OCI-LY3 (cell line): ENCODE data around the gene TEKT1.
"Not testable (repeated sequence)": the region's sequence is repeated elsewhere in the genome, so short reads cannot be mapped to it uniquely, and the experiment has no call there.

Experiments used
- H2AFZ ChIP-seq: fragments of 200-600, 300-600 bp; shearing (Covaris generic); 2 replicates; pipeline ENCODE4 v1.6.0; 2014; ENCODE audit warnings: antibody characterized with exemption, low read depth, low read length
- H3K27ac ChIP-seq: fragments of 200-600, 300-600 bp; sonication (generic); 2 replicates; pipeline ENCODE4 v1.5.1; 2014; ENCODE audit warnings: mild to moderate bottlenecking, low read length, moderate library complexity, mixed read lengths
- H3K27me3 ChIP-seq: fragments of 200-600, 300-600 bp; sonication (generic); 2 replicates; pipeline ENCODE4 v1.6.1; 2014; ENCODE audit warnings: low read depth, low read length, mixed read lengths
- H3K36me3 ChIP-seq: fragments of 200-600, 300-600 bp; sonication (generic); replicated peaks from 2 replicates; pipeline ENCODE3; 2014; ENCODE audit warnings: low read depth, low read length, mixed read lengths
- H3K4me1 ChIP-seq: fragments of 300-600, 200-600 bp; sonication (generic); 2 replicates; pipeline ENCODE4 v1.6.1; 2014; ENCODE audit warnings: low read length, mixed read lengths
- H3K4me2 ChIP-seq: fragments of 200-600, 300-600 bp; sonication (generic); 2 replicates; pipeline ENCODE4 v1.6.1; 2014; ENCODE audit warnings: low read length, mixed read lengths
- H3K4me3 ChIP-seq: fragments of 300-600, 200-600 bp; sonication (generic); 2 replicates; pipeline ENCODE4 v1.5.1; 2014; ENCODE audit warnings: antibody characterized with exemption, mild to moderate bottlenecking, low read length, moderate library complexity
- H3K79me2 ChIP-seq: fragments of 300-600, 200-600 bp; shearing (Covaris generic); 2 replicates; pipeline ENCODE4 v1.6.1; 2014; ENCODE audit warnings: mild to moderate bottlenecking, low read length, mixed read lengths
- H3K9ac ChIP-seq: fragments of 300-600, 200-600 bp; shearing (Covaris generic); 2 replicates; pipeline ENCODE4 v1.6.0; 2014; ENCODE audit warnings: mild to moderate bottlenecking, low read length, moderate library complexity
- H3K9me3 ChIP-seq: fragments of 200-600, 300-600 bp; shearing (Covaris generic); 2 replicates; pipeline ENCODE4 v1.6.1; 2014; ENCODE audit warnings: low read length, mixed read lengths; ENCODE audit not compliant: insufficient read depth
- H4K20me1 ChIP-seq: fragments of 200-600, 300-600 bp; sonication (generic); 2 replicates; pipeline ENCODE4 v1.6.1; 2016; ENCODE audit warnings: low read length, mixed read lengths; ENCODE audit not compliant: insufficient read depth
- EZH2phosphoT487 ChIP-seq: fragments of 200-600 bp; shearing (Covaris generic); IDR thresholded peaks from 2 replicates; pipeline ENCODE4 v1.6.1; 2018; ENCODE audit warnings: antibody characterized with exemption, mixed run types, low read depth
- TF ChIP-seq, protein P1 (sequence below): fragments of 200-600, 300-600 bp; sonication (generic); IDR thresholded peaks from 2 replicates; pipeline ENCODE4 v1.5.1; 2014; ENCODE audit warnings: antibody characterized with exemption, low read length, low read depth

Gene TEKT1

DNA sequence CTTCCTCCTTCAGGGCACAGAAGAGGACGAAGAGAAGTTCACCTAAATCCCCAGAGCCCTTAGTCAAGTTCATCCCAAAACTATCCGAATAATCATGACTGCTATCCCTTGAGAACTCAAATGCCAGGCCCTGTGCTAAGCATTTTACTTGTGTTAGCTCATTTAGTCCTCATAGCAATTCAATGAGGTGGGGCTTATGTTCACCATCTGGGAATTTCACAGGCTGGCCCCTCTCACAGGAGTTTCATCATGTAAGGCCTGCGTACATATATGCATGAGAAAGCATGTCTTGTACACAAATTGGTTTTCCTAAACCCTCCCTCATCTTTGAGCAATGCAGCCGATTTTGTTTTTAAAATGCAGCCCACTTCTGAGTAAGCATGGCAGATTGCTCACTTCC lies 12.9 kb upstream of the TEKT1 start:
- not testable (repeated sequence) for H3K4me2 ChIP-seq, H3K27ac ChIP-seq, H3K27me3 ChIP-seq, H4K20me1 ChIP-seq, H3K9ac ChIP-seq, H3K9me3 ChIP-seq, H3K4me3 ChIP-seq, H3K36me3 ChIP-seq, H3K4me1 ChIP-seq, H2AFZ ChIP-seq, H3K79me2 ChIP-seq

DNA sequence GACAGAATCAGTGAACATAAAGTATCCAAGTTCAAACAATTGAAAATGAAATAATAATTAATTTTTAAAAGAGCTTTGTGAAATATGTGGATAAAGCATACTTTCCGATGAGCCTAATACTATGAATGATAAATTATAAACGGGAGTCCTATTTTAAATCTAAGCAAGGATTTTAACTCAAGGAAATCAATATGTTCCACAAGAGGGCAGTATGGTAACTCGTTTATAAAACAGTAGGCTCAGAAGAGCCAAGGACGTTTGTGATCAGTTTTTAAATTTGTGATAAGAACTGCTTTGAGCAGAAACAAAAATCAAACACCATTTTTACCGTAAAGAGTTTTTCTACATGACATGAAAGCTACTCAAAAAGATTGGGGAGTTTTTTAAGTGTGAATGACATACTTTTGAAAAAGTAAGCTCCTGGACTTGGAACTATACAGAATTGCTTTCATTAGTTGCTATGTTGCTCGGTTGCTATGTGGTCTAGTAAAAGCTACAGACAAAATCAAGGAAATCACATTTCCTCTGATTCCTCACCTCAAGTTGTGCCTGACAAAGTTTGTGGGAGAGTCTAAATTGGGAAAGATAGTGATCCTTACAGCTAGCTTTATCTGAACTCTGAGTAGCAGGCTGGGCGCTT lies 11.8 kb upstream of the TEKT1 start:
- Histone ChIP-seq H4K20me1 (no peaks in the 10 kb centered on the region), H3K9me3 (no peaks in the 10 kb centered on the region), H3K36me3 (no peaks in the 10 kb centered on the region), H3K9ac (no peak overlapping the region), H3K27me3 (no peaks in the 10 kb centered on the region; the same call in 1 of the 2 replicates), H3K79me2 (no peaks in the 10 kb centered on the region), H3K4me1 (no peaks in the 10 kb centered on the region), H3K4me2 (peak overlapping the region; percentile 15; the same call in 1 of the 2 replicates), H2AFZ (no peak overlapping the region), H3K27ac (no peak overlapping the region), H3K4me3 (no peak overlapping the region)
- TF ChIP-seq, protein P1, sequence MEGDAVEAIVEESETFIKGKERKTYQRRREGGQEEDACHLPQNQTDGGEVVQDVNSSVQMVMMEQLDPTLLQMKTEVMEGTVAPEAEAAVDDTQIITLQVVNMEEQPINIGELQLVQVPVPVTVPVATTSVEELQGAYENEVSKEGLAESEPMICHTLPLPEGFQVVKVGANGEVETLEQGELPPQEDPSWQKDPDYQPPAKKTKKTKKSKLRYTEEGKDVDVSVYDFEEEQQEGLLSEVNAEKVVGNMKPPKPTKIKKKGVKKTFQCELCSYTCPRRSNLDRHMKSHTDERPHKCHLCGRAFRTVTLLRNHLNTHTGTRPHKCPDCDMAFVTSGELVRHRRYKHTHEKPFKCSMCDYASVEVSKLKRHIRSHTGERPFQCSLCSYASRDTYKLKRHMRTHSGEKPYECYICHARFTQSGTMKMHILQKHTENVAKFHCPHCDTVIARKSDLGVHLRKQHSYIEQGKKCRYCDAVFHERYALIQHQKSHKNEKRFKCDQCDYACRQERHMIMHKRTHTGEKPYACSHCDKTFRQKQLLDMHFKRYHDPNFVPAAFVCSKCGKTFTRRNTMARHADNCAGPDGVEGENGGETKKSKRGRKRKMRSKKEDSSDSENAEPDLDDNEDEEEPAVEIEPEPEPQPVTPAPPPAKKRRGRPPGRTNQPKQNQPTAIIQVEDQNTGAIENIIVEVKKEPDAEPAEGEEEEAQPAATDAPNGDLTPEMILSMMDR = peak; percentile 45
- no peak for TF ChIP-seq EZH2phosphoT487

DNA sequence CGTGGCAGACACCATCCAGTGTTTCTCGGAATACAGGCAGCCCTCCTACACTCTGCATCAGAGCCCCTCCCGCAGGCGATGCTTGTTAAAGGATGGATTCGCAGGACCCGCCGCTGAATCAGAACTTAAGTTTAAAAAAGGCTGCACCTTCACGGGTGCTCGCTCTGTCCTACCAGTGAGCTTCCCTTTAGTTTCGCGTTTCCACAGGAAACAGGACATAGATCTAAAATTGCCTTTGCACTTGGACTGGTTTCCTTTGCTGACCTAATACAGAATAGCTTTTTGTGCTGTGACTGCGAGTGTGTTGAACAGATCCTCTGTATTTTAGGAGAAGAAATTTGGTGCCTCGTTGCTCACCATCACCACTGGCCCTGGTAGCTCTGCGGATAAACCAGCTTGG lies 10.2 kb upstream of the TEKT1 start:
- H3K4me1 ChIP-seq, H3K9ac ChIP-seq, H4K20me1 ChIP-seq, H3K27me3 ChIP-seq, H3K4me3 ChIP-seq, H3K79me2 ChIP-seq, H2AFZ ChIP-seq, H3K27ac ChIP-seq, H3K36me3 ChIP-seq, H3K4me2 ChIP-seq, H3K9me3 ChIP-seq: not testable (repeated sequence)

DNA sequence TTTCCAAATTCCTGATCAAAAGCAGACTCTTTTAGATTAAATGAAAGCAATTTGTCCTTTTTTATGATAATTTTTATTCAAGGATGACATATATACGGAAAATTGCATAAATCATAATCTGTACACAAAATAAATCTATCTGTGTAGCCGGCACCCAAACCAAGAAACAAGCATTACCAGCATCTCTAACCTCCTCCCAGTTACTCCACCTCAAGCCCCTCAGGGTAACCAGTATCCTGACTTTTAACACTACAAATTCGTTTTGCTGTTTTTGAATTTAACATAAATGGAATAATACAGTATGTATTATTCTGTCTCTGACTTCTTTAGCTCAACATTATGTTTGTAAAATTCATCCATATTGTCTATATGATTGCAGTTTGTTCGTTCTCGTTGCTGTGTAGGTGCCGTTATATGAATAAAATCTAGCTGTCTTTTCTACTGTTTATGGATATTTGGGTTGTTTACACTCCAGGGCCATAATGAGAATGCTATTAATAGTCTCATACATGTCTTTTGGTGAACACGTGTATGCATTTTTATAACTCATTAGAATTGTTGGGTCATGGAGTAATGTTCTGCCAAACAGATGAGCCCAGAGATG lies 1.0 kb downstream of the TEKT1 start:
- TF ChIP-seq, protein P1 = no peak
- TF ChIP-seq EZH2phosphoT487 = no peak
- no peaks in the 10 kb centered on the region for H3K36me3 ChIP-seq
- no peak overlapping the region for H3K27ac ChIP-seq
- H4K20me1 ChIP-seq = no peaks in the 10 kb centered on the region
- H3K4me2 ChIP-seq = no peak overlapping the region
- H3K9me3 ChIP-seq = no peaks in the 10 kb centered on the region
- no peak overlapping the region for H2AFZ ChIP-seq
- H3K27me3 ChIP-seq = peaks cover 3% of the 10 kb centered on the region; the same call in 1 of the 2 replicates
- no peaks in the 10 kb centered on the region for H3K4me1 ChIP-seq
- H3K79me2 ChIP-seq = no peaks in the 10 kb centered on the region
- H3K4me3 ChIP-seq = no peak overlapping the region
- H3K9ac ChIP-seq = no peak overlapping the region

DNA sequence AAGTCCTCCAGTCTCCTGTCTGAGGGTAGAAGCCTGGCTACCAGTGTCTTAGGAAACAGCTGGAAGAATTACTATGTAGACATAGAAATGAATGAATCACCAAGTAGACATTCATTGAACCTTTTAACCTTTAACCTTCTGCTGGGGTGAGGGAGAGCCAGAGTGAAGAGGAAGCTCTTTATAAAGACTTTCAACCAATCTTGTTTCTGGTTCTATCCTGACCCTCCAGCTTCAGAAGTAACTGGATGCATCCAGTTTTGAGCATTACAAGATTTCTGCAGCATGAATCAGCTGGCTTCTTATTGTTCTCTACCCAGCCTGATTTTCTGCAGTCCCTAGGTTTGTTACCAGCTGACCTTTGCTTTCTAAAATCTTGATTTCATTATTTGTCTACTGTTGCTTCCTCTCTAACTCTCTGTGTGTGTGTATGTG lies 8.5 kb downstream of the TEKT1 start:
- H3K27me3 ChIP-seq = no peaks in the 10 kb centered on the region
- no peak overlapping the region for H3K4me2 ChIP-seq
- H3K4me1 ChIP-seq = no peaks in the 10 kb centered on the region
- H3K9ac ChIP-seq = no peak overlapping the region
- no peaks in the 10 kb centered on the region for H3K9me3 ChIP-seq
- H3K36me3 ChIP-seq = no peaks in the 10 kb centered on the region
- H3K27ac ChIP-seq = no peak overlapping the region
- no peak overlapping the region for H2AFZ ChIP-seq
- H3K4me3 ChIP-seq = no peak overlapping the region
- TF ChIP-seq, protein P1 = no peak
- no peak for TF ChIP-seq EZH2phosphoT487
- no peaks in the 10 kb centered on the region for H3K79me2 ChIP-seq
- H4K20me1 ChIP-seq = no peaks in the 10 kb centered on the region
